SK-N-SH (cell line): ENCODE data around the gene ANKRD65. TPM values are rescaled to one million over a fixed set of nuclear protein-coding genes. Genes with fewer than 3 reads are reported as not detected.
"Not testable (repeated sequence)": the region's sequence is repeated elsewhere in the genome, so short reads cannot be mapped to it uniquely, and the experiment has no call there.

Experiments used
- CTCF ChIA-PET: fragments of 300-600, 350-600 bp; formaldehyde crosslinking; extraction: SDS; loops from one replicate; lab custom pipeline; 2021; lab: Yijun Ruan, JAX
- POLR2A ChIA-PET: fragments of 350-600 bp; sonication (Branson Sonifier 250); formaldehyde crosslinking; extraction: SDS; loops from one replicate; lab custom pipeline; 2020; ENCODE audit warnings: antibody characterized with exemption, inconsistent platforms; lab: Yijun Ruan, JAX
- DNase-seq: peaks from one replicate; pipeline ENCODE4 v3.0.0; 2012
- H2AFZ ChIP-seq: fragments of 200-600 bp; sonication (generic); 2 replicates; pipeline ENCODE4 v1.8.1; 2016; ENCODE audit warnings: antibody characterized with exemption, mild to moderate bottlenecking, low read depth
- H3F3A ChIP-seq: fragments of 200-600 bp; sonication (generic); replicated peaks from 2 replicates; pipeline ENCODE3; 2016; ENCODE audit warnings: antibody characterized with exemption, mild to moderate bottlenecking; ENCODE audit not compliant: insufficient read depth
- H3K27ac ChIP-seq, 2 experiments: fragments of 200-500 bp in 1 of 2; fragments of 200-600 bp in 1 of 2; sonication (Bioruptor generic) in 1 of 2; sonication (generic), shearing (Covaris generic) in 1 of 2; 2 replicates each; pipeline versions ENCODE4 v1.5.1 to v1.6.1; 2014 to 2016; ENCODE audit warnings: low read depth in 2 of 2, inconsistent platforms in 1 of 2, low read length in 1 of 2, mild to moderate bottlenecking in 1 of 2, mixed read lengths in 1 of 2
- H3K27me3 ChIP-seq: fragments of 200-600 bp; sonication (generic), shearing (Covaris generic); 2 replicates; pipeline ENCODE4 v1.6.1; 2016; ENCODE audit warnings: mixed run types; ENCODE audit not compliant: insufficient read depth
- H3K36me3 ChIP-seq, 2 experiments: fragments of 200-500 bp in 1 of 2; fragments of 200-600 bp in 1 of 2; sonication (Bioruptor generic) in 1 of 2; sonication (generic) in 1 of 2; replicated peaks in 1 of 2; 2 replicates each; pipeline versions ENCODE3 to v1.5.1; 2014 to 2016; ENCODE audit warnings: low read length in 1 of 2, mild to moderate bottlenecking in 1 of 2; ENCODE audit not compliant: insufficient read depth in 2 of 2, control insufficient read depth in 1 of 2
- H3K4me1 ChIP-seq, 2 experiments: fragments of 200-500 bp in 1 of 2; fragments of 200-600 bp in 1 of 2; sonication (Bioruptor generic) in 1 of 2; sonication (generic), shearing (Covaris generic) in 1 of 2; 2 replicates each; pipeline versions ENCODE4 v1.5.1 to v1.6.1; 2014 to 2016; ENCODE audit warnings: low read depth in 1 of 2, low read length in 1 of 2, mixed run types in 1 of 2; ENCODE audit not compliant: insufficient read depth in 2 of 2, control insufficient read depth in 1 of 2
- H3K4me2 ChIP-seq: fragments of 200-600 bp; sonication (generic), shearing (Covaris generic); 2 replicates; pipeline ENCODE4 v1.6.1; 2017; ENCODE audit warnings: mixed run types
- H3K4me3 ChIP-seq, 2 experiments: fragments of 200-500 bp in 1 of 2; fragments of 200-600 bp in 1 of 2; sonication (Bioruptor generic) in 1 of 2; sonication (generic), shearing (Covaris generic) in 1 of 2; 2 replicates each; pipeline versions ENCODE4 v1.5.1 to v1.8.1; 2014 to 2016; ENCODE audit warnings: low read depth in 2 of 2, inconsistent platforms in 1 of 2, low read length in 1 of 2, mild to moderate bottlenecking in 1 of 2, mixed read lengths in 1 of 2, moderate library complexity in 1 of 2
- H3K79me2 ChIP-seq: fragments of 200-600 bp; sonication (generic); 2 replicates; pipeline ENCODE4 v1.8.1; 2017; ENCODE audit warnings: mild to moderate bottlenecking; ENCODE audit not compliant: insufficient read depth
- H3K9ac ChIP-seq: fragments of 200-600 bp; sonication (generic); 2 replicates; pipeline ENCODE4 v1.6.1; 2017; ENCODE audit warnings: mixed run types
- H3K9me2 ChIP-seq: fragments of 200-600 bp; sonication (generic); 2 replicates; pipeline ENCODE4 v1.6.1; 2017; ENCODE audit warnings: mixed run types
- H3K9me3 ChIP-seq: fragments of 200-600 bp; sonication (generic); 2 replicates; pipeline ENCODE4 v1.6.1; 2017; ENCODE audit warnings: mixed run types, mild to moderate bottlenecking, moderate library complexity
- H4K20me1 ChIP-seq: fragments of 200-600 bp; sonication (generic); 2 replicates; pipeline ENCODE4 v1.6.1; 2017; ENCODE audit warnings: mild to moderate bottlenecking, mixed run types; ENCODE audit not compliant: insufficient read depth
- FOXM1 ChIP-seq: IDR thresholded peaks from 2 replicates; pipeline ENCODE4 v1.4.0; 2012; ENCODE audit warnings: low read depth, mild to moderate bottlenecking
- MEF2A ChIP-seq: IDR thresholded peaks from 2 replicates; pipeline ENCODE4 v1.4.0; 2012; ENCODE audit warnings: low read depth, borderline replicate concordance
- NRF1 ChIP-seq: IDR thresholded peaks from 2 replicates; pipeline ENCODE4 v1.6.1; 2012; ENCODE audit warnings: low read depth, mild to moderate bottlenecking, low read length
- RAD21 ChIP-seq: IDR thresholded peaks from 2 replicates; pipeline ENCODE4 v1.6.1; 2012; ENCODE audit warnings: mild to moderate bottlenecking, low read length
- RFX5 ChIP-seq: IDR thresholded peaks from 2 replicates; pipeline ENCODE4 v1.6.1; 2012; ENCODE audit warnings: mild to moderate bottlenecking, improper control_type of control experiment, low read length
- RXRA ChIP-seq: IDR thresholded peaks from 2 replicates; pipeline ENCODE4 v1.4.0; 2012; ENCODE audit warnings: low read depth, mild to moderate bottlenecking, borderline replicate concordance
- WGBS: methylation state at CpG from one replicate; pipeline ENCODE4 v1.1.6; 2017; ENCODE audit warnings: low lambda C conversion rate; 5-methylcytosine and 5-hydroxymethylcytosine counted together
- polyA plus RNA-seq, 3 experiments: library from polyadenylated mRNA; depleted of rRNA; stranded (reverse); fragments of >200 nt; gene quantifications; 2 replicates each; pipeline ENCODE4 v1.2.3, GENCODE V29; 2012
- TF ChIP-seq, protein P1 (sequence below): fragments of 200-600 bp; sonication (generic); IDR thresholded peaks from 2 replicates; pipeline ENCODE4 v1.6.1; 2017; ENCODE audit warnings: antibody characterized with exemption, mild to moderate bottlenecking, moderate library complexity

The ANKRD65 gene
- polyA plus RNA-seq, 1 of the 3 experiments (the other 2 are of a cell fraction) = 0.07 TPM

DNA sequence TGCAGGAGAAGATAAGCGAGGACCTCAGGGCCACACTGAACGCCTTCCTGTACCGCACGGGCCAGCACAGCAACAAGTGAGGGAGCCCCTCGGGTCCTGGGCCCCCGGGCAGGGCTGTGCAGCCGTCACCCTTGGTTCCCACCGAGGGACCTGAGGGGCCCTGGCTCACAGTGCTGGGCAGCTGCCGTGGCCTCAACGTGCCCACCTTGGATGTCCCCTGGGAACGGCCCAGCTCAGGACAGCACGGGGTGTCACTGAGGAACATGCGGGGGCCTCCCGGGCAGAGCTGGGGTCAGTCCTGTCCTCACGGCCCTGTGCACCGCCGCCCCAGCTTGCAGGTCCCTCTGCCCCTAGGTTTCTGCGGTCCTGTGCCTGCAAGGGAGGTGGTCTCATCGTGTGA lies 38.1 kb upstream of the ANKRD65 start:
- H3K4me1 ChIP-seq = peaks cover 0 to 13% of the 10 kb centered on the region in 2 experiments; a peak in 1 of 4 replicates
- CTCF ChIA-PET, H3K9ac ChIP-seq, H2AFZ ChIP-seq, H3K79me2 ChIP-seq, H3K9me2 ChIP-seq, DNase-seq, H3F3A ChIP-seq, POLR2A ChIA-PET, H3K27me3 ChIP-seq, H3K36me3 ChIP-seq, H3K4me3 ChIP-seq, H3K4me2 ChIP-seq, H3K27ac ChIP-seq, H3K9me3 ChIP-seq, H4K20me1 ChIP-seq: not testable (repeated sequence)
- no CpG with 5 or more reads among the region's 19 CpGs for WGBS

DNA sequence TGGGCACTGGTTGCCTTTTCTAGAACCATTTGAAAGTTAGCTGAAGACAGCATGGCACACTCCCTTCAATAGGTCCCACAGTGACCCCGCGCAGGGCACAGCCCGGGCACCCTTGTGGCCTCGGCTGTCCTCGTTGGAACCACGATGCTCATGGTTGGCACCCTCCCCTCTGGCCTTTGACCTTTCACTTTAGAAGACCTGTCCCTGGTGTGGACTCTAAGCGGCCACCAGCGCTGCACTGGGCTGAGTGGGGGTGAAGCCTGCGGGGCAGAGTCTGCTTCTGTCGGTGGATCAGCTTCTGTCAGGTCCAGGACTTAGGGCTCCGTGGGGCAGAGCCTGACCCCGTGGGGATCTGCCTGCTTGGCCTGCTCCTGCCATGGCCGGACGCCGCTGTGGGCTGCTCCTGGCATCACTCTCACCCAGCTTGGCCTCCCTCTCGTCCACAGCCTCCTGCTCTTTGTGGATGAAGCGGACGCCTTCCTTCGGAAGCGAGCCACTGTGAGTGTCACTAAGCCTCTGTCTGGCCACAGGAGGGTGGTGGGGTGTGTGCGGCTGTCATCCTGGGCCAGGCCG lies 35.7 kb upstream of the ANKRD65 start:
- CTCF ChIA-PET, POLR2A ChIA-PET: not testable (repeated sequence)
- 60% methylated on average over 1 of the region's 22 CpGs for WGBS

DNA sequence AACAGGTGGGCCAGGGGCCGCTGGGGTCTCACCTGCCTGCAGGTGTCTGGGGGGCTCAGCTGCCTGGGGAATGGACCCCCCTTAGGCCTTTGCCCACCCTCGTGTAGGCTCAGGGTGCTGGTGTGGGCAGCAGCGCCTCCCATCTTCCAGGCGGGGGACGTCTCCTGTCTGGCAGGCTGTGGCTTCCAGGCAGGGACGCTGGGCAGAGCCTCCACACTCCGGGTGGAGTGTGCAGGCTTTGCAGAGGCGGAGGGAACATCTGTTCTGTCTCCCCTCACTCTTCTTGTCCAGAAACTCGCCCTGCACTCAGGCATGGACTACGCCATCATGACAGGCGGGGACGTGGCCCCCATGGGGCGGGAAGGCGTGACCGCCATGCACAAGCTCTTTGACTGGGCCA lies 34.9 kb upstream of the ANKRD65 start:
- POLR2A ChIA-PET, CTCF ChIA-PET, H3K9ac ChIP-seq, H3K79me2 ChIP-seq, H4K20me1 ChIP-seq, H3K9me2 ChIP-seq, H2AFZ ChIP-seq, H3K4me1 ChIP-seq, DNase-seq, H3K4me2 ChIP-seq, H3K36me3 ChIP-seq, H3K4me3 ChIP-seq, H3F3A ChIP-seq, H3K9me3 ChIP-seq, H3K27me3 ChIP-seq, H3K27ac ChIP-seq: not testable (repeated sequence)
- no CpG with 5 or more reads among the region's 15 CpGs for WGBS

More for the DNA sequence above, 35.7 kb upstream of the ANKRD65 start:
- H3K4me3 ChIP-seq, H3F3A ChIP-seq, H3K4me2 ChIP-seq, H3K9me3 ChIP-seq, H3K79me2 ChIP-seq, H3K4me1 ChIP-seq, DNase-seq, H3K9me2 ChIP-seq, H3K27me3 ChIP-seq, H3K36me3 ChIP-seq, H4K20me1 ChIP-seq, H3K27ac ChIP-seq, H3K9ac ChIP-seq, H2AFZ ChIP-seq: not testable (repeated sequence)

DNA sequence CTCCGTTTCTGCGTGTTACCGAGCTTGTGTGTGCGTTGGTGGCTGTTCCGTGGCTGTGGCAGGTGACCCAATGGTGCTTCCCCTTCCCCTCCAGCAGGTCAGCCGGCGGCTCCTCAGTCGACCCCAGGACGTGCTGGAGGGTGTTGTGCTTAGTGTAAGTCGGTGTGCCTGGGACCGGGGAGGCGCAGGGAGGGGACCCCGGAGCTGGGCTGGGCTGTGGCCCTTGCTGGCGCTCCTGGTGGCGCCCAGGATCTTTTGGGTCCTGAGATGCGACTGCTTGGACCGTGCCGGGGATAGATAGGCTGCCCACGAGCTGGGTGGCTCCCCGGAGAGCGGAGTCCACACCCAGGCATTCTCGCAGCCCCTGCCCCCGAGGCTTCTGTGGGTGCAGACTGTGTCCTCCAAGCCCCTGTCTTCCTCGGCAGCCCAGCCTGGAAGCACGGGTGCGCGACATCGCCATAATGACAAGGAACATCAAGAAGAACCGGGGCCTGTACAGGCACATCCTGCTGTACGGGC lies 34.3 kb upstream of the ANKRD65 start:
- Histone ChIP-seq H4K20me1 (no peaks in the 10 kb centered on the region), H3K27me3 (no peaks in the 10 kb centered on the region), H3F3A (no peaks in the 10 kb centered on the region), H2AFZ (no peak overlapping the region), H3K9me3 (no peaks in the 10 kb centered on the region), H3K9ac (no peak overlapping the region), H3K79me2 (no peaks in the 10 kb centered on the region), H3K4me2 (no peak overlapping the region), H3K4me3 (no peak overlapping the region), H3K4me1 (no peaks in the 10 kb centered on the region), H3K27ac (no peak overlapping the region), H3K9me2 (no peaks in the 10 kb centered on the region), H3K36me3 (no peaks in the 10 kb centered on the region)
- TF ChIP-seq RXRA (no peak), MEF2A (no peak), RFX5 (no peak), FOXM1 (no peak), RAD21 (no peak), NRF1 (no peak)
- TF ChIP-seq, protein P1, sequence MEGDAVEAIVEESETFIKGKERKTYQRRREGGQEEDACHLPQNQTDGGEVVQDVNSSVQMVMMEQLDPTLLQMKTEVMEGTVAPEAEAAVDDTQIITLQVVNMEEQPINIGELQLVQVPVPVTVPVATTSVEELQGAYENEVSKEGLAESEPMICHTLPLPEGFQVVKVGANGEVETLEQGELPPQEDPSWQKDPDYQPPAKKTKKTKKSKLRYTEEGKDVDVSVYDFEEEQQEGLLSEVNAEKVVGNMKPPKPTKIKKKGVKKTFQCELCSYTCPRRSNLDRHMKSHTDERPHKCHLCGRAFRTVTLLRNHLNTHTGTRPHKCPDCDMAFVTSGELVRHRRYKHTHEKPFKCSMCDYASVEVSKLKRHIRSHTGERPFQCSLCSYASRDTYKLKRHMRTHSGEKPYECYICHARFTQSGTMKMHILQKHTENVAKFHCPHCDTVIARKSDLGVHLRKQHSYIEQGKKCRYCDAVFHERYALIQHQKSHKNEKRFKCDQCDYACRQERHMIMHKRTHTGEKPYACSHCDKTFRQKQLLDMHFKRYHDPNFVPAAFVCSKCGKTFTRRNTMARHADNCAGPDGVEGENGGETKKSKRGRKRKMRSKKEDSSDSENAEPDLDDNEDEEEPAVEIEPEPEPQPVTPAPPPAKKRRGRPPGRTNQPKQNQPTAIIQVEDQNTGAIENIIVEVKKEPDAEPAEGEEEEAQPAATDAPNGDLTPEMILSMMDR = no peak
- DNase-seq = no peak
- WGBS = 80% methylated on average over 7 of the region's 30 CpGs
- CTCF ChIA-PET = interaction anchor here (0.7 kb wide), 1 partner anchor 50 kb away, joined by 3 read pairs; no protein-coding TSS in a partner anchor
- POLR2A ChIA-PET = no interaction called here

DNA sequence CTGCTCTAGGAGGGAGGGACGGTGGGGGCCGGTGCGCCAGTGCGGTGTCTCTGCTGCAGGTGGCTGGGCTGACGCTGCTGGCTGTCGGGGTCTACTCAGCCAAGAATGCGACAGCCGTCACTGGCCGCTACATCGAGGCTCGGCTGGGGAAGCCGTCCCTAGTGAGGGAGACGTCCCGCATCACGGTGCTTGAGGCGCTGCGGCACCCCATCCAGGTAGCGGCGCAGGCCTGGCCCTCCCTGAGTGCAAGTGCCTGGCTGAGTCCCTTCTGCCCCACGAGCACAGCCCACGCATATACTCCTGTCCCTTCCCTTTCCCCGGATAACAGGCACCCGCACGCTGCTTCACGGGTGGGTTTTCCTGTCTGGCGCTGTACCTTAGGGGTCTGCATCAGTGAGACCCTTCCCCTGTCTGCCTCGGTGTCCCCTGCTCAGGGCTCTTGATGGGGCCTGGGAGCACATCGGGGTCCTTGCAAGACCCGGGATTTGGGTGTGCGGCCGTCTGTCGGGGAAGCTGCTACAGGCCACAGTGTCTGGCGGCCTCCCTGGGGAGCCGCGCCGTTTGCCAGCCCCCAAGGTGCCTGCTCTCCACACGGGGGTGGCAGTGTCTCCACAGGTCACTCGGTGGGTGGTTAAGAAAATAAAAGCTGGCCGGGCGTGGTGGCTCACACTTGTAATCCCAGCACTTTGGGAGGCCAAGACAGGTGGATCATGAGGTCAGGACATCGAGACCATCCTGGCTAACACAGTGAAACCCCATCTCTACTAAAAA lies 33.4 kb upstream of the ANKRD65 start:
- H3K9me2 ChIP-seq, H3K79me2 ChIP-seq, POLR2A ChIA-PET, H2AFZ ChIP-seq, DNase-seq, H3K36me3 ChIP-seq, H3K9ac ChIP-seq, H3K27ac ChIP-seq, H3F3A ChIP-seq, H4K20me1 ChIP-seq, H3K4me1 ChIP-seq, H3K27me3 ChIP-seq, H3K4me3 ChIP-seq, H3K4me2 ChIP-seq, H3K9me3 ChIP-seq: not testable (repeated sequence)
- CTCF ChIA-PET = interaction anchor here (0.7 kb wide), 1 partner anchor 51 kb away, joined by 3 read pairs; no protein-coding TSS in a partner anchor
- 74% methylated on average over 18 of the region's 41 CpGs for WGBS
